K562 (cell line): ENCODE measurements around the gene UBE2C.

ENCODE experiments used
- ETV6 ChIP-seq, 3 experiments: fragments of 150-350 bp in 1 of 3; sonication (generic) in 1 of 3; formaldehyde crosslinking in 1 of 3; IDR thresholded peaks; 2 replicates each; pipeline versions ENCODE4 v1.6.1 to v1.8.0; 2014 to 2022; ENCODE audit warnings: borderline replicate concordance in 2 of 3, low read depth in 2 of 3, antibody characterized with exemption in 1 of 3, low read length in 1 of 3, mild to moderate bottlenecking in 1 of 3, missing genetic modification reagents in 1 of 3
- MTA1 ChIP-seq: fragments of 450-650 bp; IDR thresholded peaks from 2 replicates; pipeline ENCODE4 v1.6.1; 2017; ENCODE audit warnings: borderline replicate concordance
- NR2C2 ChIP-seq, 2 experiments: fragments of 200-800 bp in 1 of 2; sonication (Bioruptor generic) in 1 of 2; sonication (generic) in 1 of 2; formaldehyde crosslinking in 1 of 2; IDR thresholded peaks; 2 replicates each; pipeline versions ENCODE4 v1.6.1 to v1.8.0; 2016 to 2022; ENCODE audit warnings: mild to moderate bottlenecking in 1 of 2, missing compliant biosample characterization in 1 of 2, missing genetic modification characterization in 1 of 2, missing genetic modification reagents in 1 of 2
- SP1 ChIP-seq: sonication (generic); formaldehyde crosslinking; IDR thresholded peaks from 2 replicates; pipeline ENCODE4 v1.8.1; 2022; ENCODE audit warnings: mild to moderate bottlenecking, missing genetic modification reagents
- ZNF212 ChIP-seq: fragments of 450-650 bp; formaldehyde crosslinking; IDR thresholded peaks from 2 replicates; pipeline ENCODE4 v1.4.0; 2020; ENCODE audit warnings: mild to moderate bottlenecking
- ZNF766 ChIP-seq: fragments of 200-800 bp; sonication (Bioruptor generic); conservative IDR thresholded peaks from 2 replicates; pipeline ENCODE4 v1.6.1; 2016; ENCODE audit warnings: missing genetic modification characterization, missing compliant biosample characterization
- TF ChIP-seq, protein P1 (sequence below): sonication (generic); formaldehyde crosslinking; IDR thresholded peaks from 2 replicates; pipeline ENCODE4 v1.9.0; 2022; ENCODE audit warnings: mild to moderate bottlenecking, missing genetic modification reagents

- TF ChIP-seq, protein P1, sequence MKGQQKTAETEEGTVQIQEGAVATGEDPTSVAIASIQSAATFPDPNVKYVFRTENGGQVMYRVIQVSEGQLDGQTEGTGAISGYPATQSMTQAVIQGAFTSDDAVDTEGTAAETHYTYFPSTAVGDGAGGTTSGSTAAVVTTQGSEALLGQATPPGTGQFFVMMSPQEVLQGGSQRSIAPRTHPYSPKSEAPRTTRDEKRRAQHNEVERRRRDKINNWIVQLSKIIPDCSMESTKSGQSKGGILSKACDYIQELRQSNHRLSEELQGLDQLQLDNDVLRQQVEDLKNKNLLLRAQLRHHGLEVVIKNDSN (CRISPR knock-in tag) = no peak
- TF ChIP-seq MTA1 = no peak
- no peak for TF ChIP-seq SP1 (CRISPR knock-in tag)
- no peak for TF ChIP-seq ZNF212 (CRISPR knock-in tag)
- TF ChIP-seq NR2C2 (CRISPR knock-in tag; IDR thresholded peaks at IDR 0.05) = no peak
- TF ChIP-seq NR2C2 (tag; IDR thresholded peaks at IDR 0.05) = no peak
- no peak for TF ChIP-seq ETV6 (IDR thresholded peaks at IDR 0.05; ENCODE audit: borderline replicate concordance in 1 of 2, low read depth in 2 of 2, low read length in 1 of 2)
- TF ChIP-seq ETV6 (CRISPR knock-in tag; IDR thresholded peaks at IDR 0.05; ENCODE audit: borderline replicate concordance) = no peak
- TF ChIP-seq ZNF766 = no peak
Observed at GRCh38 chr20:45832619-45833018, 20.2 kb downstream of the UBE2C start.
